ENCODE measurements around the gene EDEM1. TPM values are rescaled to one million over a fixed set of nuclear protein-coding genes. Genes with fewer than 3 reads are reported as not detected.

Gene EDEM1
- total RNA-seq, 1 donor from 2014 or later: 6.3 TPM

GRCh38 chr3:5194801-5195509 is 7.4 kb downstream of the EDEM1 start:
- ATAC-seq: no peak
- intact Hi-C loops (cut with DNase I): no loop called here

GRCh38 chr3:5195605-5196004 is 8.1 kb downstream of the EDEM1 start:
- intact Hi-C loops (cut with DNase I): no loop called here
- ATAC-seq: peak; percentile 48
- DNase-seq (ENCODE audit: missing footprints): peak; percentile 67

More at GRCh38 chr3:5194801-5195509, 7.4 kb downstream of the EDEM1 start:
- DNase-seq (ENCODE audit: missing footprints): no peak

GRCh38 chr3:5197022-5197421 is 9.5 kb downstream of the EDEM1 start:
- no peak for ATAC-seq
- no peak for DNase-seq (ENCODE audit: missing footprints)
- intact Hi-C loops (cut with DNase I): no loop called here

- ATAC-seq (peak; percentile 39), DNase-seq (ENCODE audit: missing footprints) (no peak)
- intact Hi-C loops (cut with DNase I): no loop called here
Measured at GRCh38 chr3:5197470-5198312, 10.2 kb downstream of the EDEM1 start.

- ATAC-seq (no peak), DNase-seq (ENCODE audit: missing footprints) (no peak)
- intact Hi-C loops (cut with DNase I): no loop called here
Measured at GRCh38 chr3:5198313-5198677, 10.8 kb downstream of the EDEM1 start.

- DNase-seq (ENCODE audit: missing footprints) (no peak), ATAC-seq (no peak)
- intact Hi-C loops (cut with DNase I): no loop called here
Measured at GRCh38 chr3:5198986-5199731, 11.7 kb downstream of the EDEM1 start.

GRCh38 chr3:5201536-5201935 is 14.0 kb downstream of the EDEM1 start:
- ATAC-seq (no peak), DNase-seq (ENCODE audit: missing footprints) (no peak)
- intact Hi-C loops (cut with DNase I): no loop called here

- ATAC-seq (no peak), DNase-seq (ENCODE audit: missing footprints) (no peak)
- intact Hi-C loops (cut with DNase I): no loop called here
Measured at GRCh38 chr3:5202222-5202621, 14.7 kb downstream of the EDEM1 start.

- ATAC-seq: no peak
Measured at GRCh38 chr3:5205165-5205941, 17.8 kb downstream of the EDEM1 start.

GRCh38 chr3:5210926-5211325 is 23.4 kb downstream of the EDEM1 start:
- DNase-seq (ENCODE audit: missing footprints) (no peak), ATAC-seq (no peak)
- intact Hi-C loops (cut with DNase I): no loop called here

More at GRCh38 chr3:5205165-5205941, 17.8 kb downstream of the EDEM1 start:
- intact Hi-C loops (cut with DNase I): no loop called here
- DNase-seq (ENCODE audit: missing footprints): no peak

GRCh38 chr3:5212628-5213573 is 25.4 kb downstream of the EDEM1 start:
- DNase-seq (ENCODE audit: missing footprints): no peak
- ATAC-seq: peak; percentile 16
- intact Hi-C loops (cut with DNase I): no loop called here

- ATAC-seq (no peak), DNase-seq (ENCODE audit: missing footprints) (no peak)
- intact Hi-C loops (cut with DNase I): no loop called here
Measured at GRCh38 chr3:5213574-5213966, 26.1 kb downstream of the EDEM1 start.

- ATAC-seq (no peak), DNase-seq (ENCODE audit: missing footprints) (no peak)
- intact Hi-C loops (cut with DNase I): no loop called here
Measured at GRCh38 chr3:5214352-5214751, 26.8 kb downstream of the EDEM1 start.

GRCh38 chr3:5217824-5218595 is 30.5 kb downstream of the EDEM1 start:
- ATAC-seq: peak; percentile 56

GRCh38 chr3:5218815-5219214 is 31.3 kb downstream of the EDEM1 start:
- ATAC-seq: no peak
- DNase-seq (ENCODE audit: missing footprints): no peak
- intact Hi-C loops (cut with DNase I): no loop called here

More at GRCh38 chr3:5217824-5218595, 30.5 kb downstream of the EDEM1 start:
- no peak for DNase-seq (ENCODE audit: missing footprints)
- intact Hi-C loops (cut with DNase I): no loop called here

- DNase-seq (ENCODE audit: missing footprints) (no peak), ATAC-seq (no peak)
- intact Hi-C loops (cut with DNase I): no loop called here
Measured at GRCh38 chr3:5219216-5219615, 31.7 kb downstream of the EDEM1 start.

GRCh38 chr3:5220193-5220592 is 32.7 kb downstream of the EDEM1 start:
- ATAC-seq (no peak), DNase-seq (ENCODE audit: missing footprints) (no peak)
- intact Hi-C loops (cut with DNase I): no loop called here
